HUDEP-2 (cell line): ENCODE measurements around the gene TTC7B.

Experiments
- DNase-seq, 76 experiments: peaks; one replicate each; lab custom pipeline; 2025; ENCODE audit not compliant: unreplicated experiment in 76 of 76; lab: John Stamatoyannopoulos, UW

The TTC7B gene

DNA sequence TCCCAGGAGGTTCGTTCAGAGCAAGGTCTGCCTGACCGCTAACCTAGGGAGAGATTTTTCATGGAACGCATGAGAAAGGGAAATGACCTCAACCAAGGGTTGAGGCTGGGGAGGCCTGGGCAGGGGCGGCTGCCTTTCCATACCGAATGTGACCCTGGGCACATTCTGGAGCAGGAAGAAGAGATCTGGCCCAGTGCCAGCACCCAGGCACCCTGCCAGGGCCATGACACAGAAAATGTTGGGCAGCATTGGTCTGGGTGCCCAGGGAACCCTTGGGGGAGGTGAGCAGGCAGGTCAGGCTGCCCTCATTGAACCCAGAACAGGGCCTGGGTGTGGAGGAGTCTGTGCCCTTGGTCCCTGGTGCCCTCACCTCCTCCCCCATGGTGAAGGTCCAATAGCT lies 312.6 kb downstream of the TTC7B start:
- peak in 1 of 76 experiments; percentile 12 for DNase-seq

DNA sequence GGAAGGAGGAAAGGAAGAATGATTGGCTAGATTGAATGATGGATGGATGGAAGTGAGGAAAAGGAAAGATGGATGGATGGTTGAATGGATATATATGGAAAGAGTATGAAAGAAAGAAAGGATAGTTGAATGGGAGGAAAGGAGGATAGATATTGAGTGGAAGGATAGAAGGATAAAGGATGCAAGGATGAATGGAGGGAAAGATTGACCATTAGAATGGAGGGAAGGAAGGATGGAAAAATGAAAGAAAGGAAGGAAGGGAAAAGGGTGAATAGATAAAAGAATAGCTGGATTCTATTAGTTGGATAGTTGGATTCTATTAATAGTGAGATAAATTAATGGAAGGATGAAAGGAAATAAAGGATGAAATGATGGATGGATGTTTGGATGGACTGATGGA lies 313.5 kb downstream of the TTC7B start:
- no peak for DNase-seq

GRCh38 chr14:90500665-90501370 lies 315.4 kb downstream of the TTC7B start:
- no peak for DNase-seq

- DNase-seq: no peak
Measured at GRCh38 chr14:90499908-90500664, 316.1 kb downstream of the TTC7B start.

GRCh38 chr14:90499121-90499520 lies 317.1 kb downstream of the TTC7B start:
- DNase-seq: no peak

DNA sequence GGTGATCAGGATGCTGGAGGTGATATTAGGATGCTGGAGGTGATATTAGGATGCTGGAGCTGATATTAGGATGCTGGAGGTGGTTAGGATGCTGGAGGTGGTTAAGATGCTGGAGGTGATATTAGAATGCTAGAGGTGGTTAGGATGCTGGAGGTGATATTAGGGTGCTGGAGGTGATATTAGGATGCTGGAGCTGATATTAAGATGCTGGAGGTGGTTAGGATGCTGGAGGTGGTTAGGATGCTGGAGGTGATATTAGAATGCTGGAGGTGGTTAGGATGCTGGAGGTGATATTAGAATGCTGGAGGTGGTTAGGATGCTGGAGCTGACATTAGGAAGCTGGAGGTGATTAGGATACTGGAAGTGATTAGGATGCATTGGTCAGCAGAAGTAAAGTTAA lies 318.0 kb downstream of the TTC7B start:
- DNase-seq: no peak

DNA sequence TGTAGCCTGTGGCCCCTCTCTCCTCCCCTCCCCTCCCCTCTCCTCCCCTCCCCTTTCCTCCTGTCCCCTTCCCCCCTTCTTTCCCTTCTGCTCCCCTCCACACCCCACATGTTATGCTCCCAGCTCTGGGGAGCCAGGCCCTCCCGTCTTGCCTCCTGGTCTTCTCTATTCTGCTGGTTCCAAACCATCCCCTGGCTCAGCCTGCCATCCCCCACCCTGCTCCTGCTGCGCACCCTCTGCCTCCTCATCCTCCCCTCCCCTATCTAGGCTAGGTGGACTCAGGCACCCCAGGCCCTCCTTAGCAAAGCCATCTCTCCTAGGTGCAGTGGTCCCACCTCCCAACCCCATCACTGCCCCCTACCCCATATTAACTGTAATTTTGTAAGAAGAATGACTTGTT lies 319.9 kb downstream of the TTC7B start:
- DNase-seq: no peak

DNA sequence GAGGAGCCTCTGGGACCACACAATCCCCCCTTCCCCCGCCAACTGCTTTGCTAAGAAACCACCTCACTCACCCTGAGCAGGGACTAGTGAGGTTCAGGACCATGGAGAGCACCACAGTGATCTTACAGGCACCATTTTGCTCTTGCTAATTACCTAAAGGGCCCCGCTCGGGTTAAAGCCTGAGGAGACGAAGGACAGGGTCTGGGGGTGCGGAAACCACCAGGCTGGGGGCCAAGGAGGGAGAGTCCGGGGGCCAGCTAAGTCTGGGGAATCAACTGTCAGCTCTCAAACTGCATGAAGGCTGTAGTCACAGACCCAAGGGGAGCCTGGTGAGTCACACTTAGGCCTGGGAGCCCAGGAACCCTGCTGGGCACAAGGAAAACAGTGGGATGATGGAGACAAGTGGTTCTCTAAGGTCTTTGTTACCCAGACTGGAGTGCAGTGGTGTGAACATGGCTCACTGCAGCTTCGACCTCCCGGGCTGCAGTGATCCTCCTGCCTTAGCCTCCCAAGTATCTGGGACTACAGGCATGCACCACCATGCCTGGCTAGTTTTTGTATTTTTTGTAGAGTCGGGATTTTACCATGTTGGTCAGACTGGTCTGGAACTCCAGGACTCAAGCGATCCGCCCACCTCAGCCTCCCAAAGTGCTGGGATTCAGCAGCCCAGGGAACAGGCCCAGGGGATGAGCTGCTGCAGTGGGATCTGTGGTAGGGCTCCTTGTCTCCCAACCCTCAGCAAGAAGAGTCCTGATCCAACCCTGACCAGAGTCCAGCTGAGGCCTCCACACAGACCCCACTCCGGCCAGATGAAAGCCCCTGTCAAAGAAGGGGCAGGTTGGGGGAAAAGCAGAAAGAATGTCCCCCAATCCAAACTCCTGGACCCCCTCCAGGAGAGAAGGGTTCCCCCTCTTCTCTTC lies 320.6 kb downstream of the TTC7B start:
- peak in 48 of 76 experiments; percentile 2 to 65 (median 28) for DNase-seq

DNA sequence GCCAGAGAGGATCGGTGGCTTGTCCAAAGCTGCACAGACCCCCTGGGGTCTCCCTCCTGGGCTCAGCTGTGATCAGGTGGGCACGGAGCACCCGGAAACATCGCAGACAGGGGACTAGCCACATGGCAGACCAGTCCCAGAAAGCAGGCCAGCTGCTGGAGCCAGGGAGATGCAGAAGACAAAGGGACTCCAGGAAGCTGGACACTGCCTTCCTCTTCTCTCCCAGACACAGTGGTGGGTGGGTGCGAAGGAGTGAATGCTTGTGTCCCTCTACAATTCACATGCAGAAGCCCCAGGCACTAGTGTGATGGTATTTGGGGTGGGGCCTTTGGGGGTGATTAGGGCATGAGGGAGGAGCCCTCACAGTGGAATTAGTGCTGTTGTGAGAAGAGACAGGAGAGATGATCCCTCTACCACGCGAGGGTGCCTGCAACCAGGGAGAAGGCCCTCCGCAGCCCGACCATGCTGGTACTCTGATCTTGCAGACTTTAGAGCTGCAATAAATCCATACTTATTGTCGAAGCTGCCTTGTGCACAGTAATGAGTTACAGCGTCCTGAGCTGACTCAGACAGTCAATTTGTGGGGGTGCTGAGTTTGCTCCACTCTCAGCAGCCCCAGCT lies 324.2 kb downstream of the TTC7B start:
- no peak for DNase-seq

DNA sequence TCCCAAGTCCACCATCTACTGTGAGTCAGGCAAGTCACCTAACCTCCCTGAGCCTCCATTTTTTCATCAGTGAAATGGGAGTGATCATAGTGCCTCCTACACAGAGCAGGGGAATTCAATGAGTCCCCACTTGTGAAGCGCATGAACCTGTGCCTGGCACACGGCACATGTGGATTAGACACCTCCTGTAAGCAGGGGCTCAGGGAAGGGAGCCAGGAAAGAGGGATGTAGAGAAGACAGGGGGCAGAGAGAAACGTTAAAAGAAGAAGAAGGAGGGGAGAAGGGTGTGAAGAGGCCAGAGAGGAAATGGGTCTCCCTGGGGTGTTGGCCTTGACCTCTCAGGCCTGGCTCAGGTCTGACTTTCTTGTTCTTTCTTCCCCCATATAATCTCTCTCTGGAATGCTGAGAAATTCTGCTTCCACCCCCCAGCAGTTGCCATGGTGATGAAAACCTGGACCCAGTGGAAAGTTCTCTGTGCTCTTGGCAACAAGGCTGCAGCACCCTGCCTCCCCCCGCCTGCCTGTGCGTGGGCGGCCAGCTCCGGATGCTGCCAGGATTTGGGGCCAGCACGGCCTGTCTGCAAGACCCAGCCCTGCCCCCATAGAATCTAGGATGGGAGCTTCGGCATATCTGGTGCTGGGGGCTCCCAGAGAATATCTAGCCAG lies 324.9 kb downstream of the TTC7B start:
- DNase-seq: peak in 1 of 76 experiments; percentile 22

DNA sequence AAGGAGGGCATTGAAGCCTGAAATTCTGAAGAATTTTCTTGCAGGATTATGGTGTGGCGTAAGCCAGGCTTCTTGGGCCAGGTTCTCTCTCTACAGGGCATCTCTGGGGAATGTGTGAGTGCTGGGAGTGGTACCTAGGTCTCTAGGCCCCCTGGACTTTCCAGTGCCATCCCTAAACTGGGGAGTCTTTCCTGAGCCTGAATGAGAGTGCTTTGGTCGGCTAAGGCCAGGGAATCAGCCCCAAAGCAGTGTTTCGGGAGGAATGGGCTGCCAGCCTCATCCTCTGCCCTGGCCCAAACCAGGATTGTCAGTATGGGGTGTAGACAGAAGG lies 325.5 kb downstream of the TTC7B start:
- DNase-seq: no peak

- DNase-seq: no peak
Measured at GRCh38 chr14:90489916-90490719, 326.1 kb downstream of the TTC7B start.

GRCh38 chr14:90489306-90489705 lies 326.9 kb downstream of the TTC7B start:
- DNase-seq: no peak

DNA sequence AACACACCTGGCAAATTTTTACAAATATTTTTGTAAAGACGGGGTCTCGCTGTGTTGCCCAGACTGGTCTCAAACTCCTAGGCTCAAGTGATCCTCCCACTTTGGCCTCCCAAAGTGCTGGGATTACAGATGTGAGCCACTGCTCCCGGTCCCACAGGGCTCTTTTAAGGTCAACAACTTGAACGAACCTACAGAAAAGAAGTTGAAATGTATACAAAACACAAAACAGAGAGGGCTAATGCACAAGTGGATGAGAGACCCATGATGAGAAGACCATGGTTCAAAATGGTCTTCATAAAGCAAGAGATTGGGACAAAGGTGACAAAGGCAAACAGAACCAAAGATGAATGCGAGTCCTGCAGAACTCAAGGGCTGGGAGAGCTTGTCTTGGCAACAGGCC lies 328.0 kb downstream of the TTC7B start:
- DNase-seq: no peak

DNA sequence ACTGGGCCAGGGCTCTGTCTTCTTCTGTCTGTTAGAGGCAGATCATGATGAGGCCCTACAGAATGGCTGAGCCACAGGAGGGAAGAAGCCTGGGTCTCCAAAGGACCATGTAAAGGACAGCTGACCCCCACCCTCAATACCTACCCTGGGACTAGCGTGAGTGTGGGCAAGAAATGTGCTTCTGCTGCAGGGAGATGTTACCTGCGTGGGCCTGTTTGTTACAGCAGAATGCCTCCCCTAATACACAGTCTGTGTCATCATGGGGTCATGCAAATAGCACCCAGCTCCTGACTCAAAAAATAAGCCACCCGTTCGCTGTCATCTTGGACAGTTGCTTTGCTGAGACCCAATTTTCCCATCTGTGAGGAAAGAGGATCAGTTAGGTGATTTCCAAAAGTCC lies 328.8 kb downstream of the TTC7B start:
- DNase-seq: no peak

DNA sequence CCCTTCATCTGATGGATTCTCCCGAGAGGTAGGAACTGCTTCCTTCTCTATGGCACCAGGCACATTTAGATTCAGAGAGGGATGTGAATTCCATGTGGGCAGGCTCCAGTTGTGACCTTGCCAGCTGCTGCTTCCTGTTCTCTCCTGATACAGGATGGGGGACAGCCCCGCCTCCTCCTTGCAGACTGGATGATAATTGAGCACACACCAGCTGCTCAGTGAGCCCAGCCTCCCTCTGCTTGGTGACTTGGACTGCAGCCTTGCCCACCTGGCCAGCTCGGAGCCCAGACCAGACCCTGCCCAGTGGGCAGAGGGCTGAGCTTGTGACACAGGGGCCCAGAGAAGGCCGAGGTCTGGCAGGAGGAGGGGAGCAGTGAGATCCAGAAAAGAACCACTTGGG lies 329.2 kb downstream of the TTC7B start:
- DNase-seq: no peak

DNA sequence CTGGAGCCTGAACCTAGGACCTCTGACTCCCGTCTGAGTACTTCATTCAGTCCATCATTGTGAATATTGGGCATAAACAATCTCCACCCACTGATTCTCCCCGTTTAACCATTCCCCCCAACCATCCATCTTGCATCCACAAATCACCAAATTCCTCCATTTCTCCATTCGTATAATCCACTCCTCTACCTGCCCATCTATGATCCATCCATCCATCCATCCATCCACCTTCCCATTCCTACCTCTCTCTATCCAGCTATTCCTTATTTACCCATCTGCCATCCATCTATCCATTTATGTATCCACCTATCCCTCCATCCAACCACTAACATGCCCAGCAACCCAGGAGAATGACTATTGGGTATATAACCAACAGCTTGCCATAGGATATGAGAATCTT lies 331.9 kb downstream of the TTC7B start:
- no peak for DNase-seq

DNA sequence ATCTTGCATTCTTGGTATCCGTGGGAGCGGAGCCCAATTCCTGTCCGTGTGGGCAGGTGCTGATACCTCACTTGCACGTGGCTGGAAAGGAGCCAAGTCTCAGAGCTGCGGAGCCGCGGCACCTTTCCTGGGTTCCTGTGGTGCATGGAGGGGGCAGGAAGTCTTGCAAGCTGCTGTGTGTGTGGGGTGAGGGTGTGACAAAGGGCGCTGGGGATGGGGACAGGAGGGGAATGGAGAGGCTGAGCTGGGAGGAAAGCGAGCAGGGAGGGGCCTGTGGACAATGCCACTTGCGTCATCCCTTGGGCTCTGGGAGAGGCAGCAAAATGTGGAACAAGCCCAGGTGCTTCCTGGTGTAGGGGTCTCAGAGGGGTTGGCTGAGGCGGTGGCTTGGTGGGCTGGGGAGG lies 332.7 kb downstream of the TTC7B start:
- no peak for DNase-seq

DNA sequence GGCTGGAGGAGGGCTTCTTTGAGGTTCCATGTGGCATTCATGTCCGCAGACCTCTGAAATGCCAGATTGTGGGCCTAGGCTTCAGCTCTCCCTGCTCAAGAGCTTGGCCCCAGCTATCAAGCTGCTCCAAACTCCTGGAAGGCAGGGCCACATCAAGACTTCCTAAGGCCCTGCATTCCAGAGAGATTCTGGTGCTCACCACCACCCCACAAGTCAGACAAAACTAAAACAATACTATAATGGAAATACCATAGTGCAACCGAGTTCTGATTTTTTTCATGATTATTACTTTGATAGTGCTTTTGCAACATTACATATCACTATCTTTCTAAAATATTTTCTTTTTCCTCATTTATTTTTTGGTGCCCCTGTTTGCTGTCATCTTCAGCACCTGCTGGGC lies 333.1 kb downstream of the TTC7B start:
- no peak for DNase-seq

GRCh38 chr14:90475298-90475697 lies 340.9 kb downstream of the TTC7B start:
- no peak for DNase-seq
